Hepatic stellate cell (primary cell): ENCODE data around the gene GLP2R.

Experiments
- DNase-seq: peaks from one replicate; pipeline ENCODE4 v3.0.0; 2011; ENCODE audit warnings: low spot score

GLP2R gene

GRCh38 chr17:9854255-9854654, 28.5 kb downstream of the GLP2R start:
- no peak for DNase-seq

- no peak for DNase-seq
These were observed 29.3 kb downstream of the GLP2R start for GRCh38 chr17:9855036-9855435.

GRCh38 chr17:9859781-9860180, 34.1 kb downstream of the GLP2R start:
- no peak for DNase-seq

- DNase-seq, result no peak
These were observed 35.1 kb downstream of the GLP2R start for GRCh38 chr17:9860851-9861250.

- DNase-seq, result no peak
These were observed 36.5 kb downstream of the GLP2R start for GRCh38 chr17:9862220-9862619.

GRCh38 chr17:9862949-9863348, 37.2 kb downstream of the GLP2R start:
- DNase-seq, result no peak

GRCh38 chr17:9865586-9865985, 39.9 kb downstream of the GLP2R start:
- DNase-seq, result no peak

- DNase-seq, result no peak
These were observed 42.8 kb downstream of the GLP2R start for GRCh38 chr17:9868552-9868951.

- DNase-seq, result no peak
These were observed 47.1 kb downstream of the GLP2R start for GRCh38 chr17:9872852-9873251.

GRCh38 chr17:9874722-9875121, 49.0 kb downstream of the GLP2R start:
- no peak for DNase-seq

- no peak for DNase-seq
These were observed 49.7 kb downstream of the GLP2R start for GRCh38 chr17:9875441-9875840.

GRCh38 chr17:9878356-9878755, 52.6 kb downstream of the GLP2R start:
- DNase-seq, result no peak

- DNase-seq, result no peak
These were observed 53.2 kb downstream of the GLP2R start for GRCh38 chr17:9878786-9879525.

GRCh38 chr17:9880582-9880999, 54.9 kb downstream of the GLP2R start:
- no peak for DNase-seq

GRCh38 chr17:9883451-9883850, 57.7 kb downstream of the GLP2R start:
- no peak for DNase-seq

GRCh38 chr17:9886141-9886930, 60.6 kb downstream of the GLP2R start:
- DNase-seq, result no peak

- DNase-seq, result no peak
These were observed 61.8 kb downstream of the GLP2R start for GRCh38 chr17:9887508-9887907.

- no peak for DNase-seq
These were observed 64.4 kb downstream of the GLP2R start for GRCh38 chr17:9890124-9890523.

GRCh38 chr17:9893411-9894012, 67.8 kb downstream of the GLP2R start:
- no peak for DNase-seq

GRCh38 chr17:9894231-9894630, 68.5 kb downstream of the GLP2R start:
- DNase-seq, result no peak

- no peak for DNase-seq
These were observed 70.2 kb downstream of the GLP2R start for GRCh38 chr17:9895923-9896322.

- DNase-seq, result no peak
These were observed 71.7 kb downstream of the GLP2R start for GRCh38 chr17:9897372-9897968.

- DNase-seq, result no peak
These were observed 73.1 kb downstream of the GLP2R start for GRCh38 chr17:9898812-9899211.
